B cell (primary cell): ENCODE measurements around the gene SOX15.

ENCODE experiments used
- CTCF ChIP-seq: fragments of 200-600 bp; IDR thresholded peaks from one replicate; pipeline ENCODE4 v1.8.0; 2022; ENCODE audit warnings: antibody characterized with exemption, mild to moderate bottlenecking
- EZH2 ChIP-seq: IDR thresholded peaks from 2 replicates; pipeline ENCODE4 v1.6.1; 2012; ENCODE audit warnings: borderline replicate concordance, low read depth, mild to moderate bottlenecking, moderate library complexity, low read length; ENCODE audit not compliant: insufficient read depth, poor library complexity, severe bottlenecking

- TF ChIP-seq EZH2 (no peak), CTCF (no peak)
Observed at GRCh38 chr17:7612294-7612640, 22.4 kb upstream of the SOX15 start.
